ENCODE measurements around the gene DCC. TPM values are rescaled to one million over a fixed set of nuclear protein-coding genes. Genes with fewer than 3 reads are reported as not detected.

Gene DCC
- total RNA-seq, 2 experiments from 2014 or later = not detected

DNA sequence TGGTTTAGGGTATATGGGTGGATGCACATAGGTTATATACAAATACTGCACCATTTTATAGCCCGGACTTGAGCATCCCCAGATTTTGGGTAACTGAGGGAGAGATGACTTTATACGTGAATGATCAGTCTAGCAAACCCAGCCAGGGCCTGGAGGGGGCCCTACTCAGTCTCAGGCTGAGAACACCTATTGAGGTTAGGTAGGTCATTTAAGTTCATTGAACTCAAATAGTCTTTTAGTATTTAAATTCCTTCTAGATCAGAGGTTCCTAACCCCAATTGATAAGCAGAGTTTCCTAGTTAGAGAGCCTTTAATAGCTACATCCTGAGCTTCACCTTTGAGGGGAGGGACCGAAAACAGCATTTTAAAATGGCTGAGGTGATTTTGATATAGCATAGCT is 487.0 kb downstream of the DCC start:
- TF ChIP-seq, protein P1, sequence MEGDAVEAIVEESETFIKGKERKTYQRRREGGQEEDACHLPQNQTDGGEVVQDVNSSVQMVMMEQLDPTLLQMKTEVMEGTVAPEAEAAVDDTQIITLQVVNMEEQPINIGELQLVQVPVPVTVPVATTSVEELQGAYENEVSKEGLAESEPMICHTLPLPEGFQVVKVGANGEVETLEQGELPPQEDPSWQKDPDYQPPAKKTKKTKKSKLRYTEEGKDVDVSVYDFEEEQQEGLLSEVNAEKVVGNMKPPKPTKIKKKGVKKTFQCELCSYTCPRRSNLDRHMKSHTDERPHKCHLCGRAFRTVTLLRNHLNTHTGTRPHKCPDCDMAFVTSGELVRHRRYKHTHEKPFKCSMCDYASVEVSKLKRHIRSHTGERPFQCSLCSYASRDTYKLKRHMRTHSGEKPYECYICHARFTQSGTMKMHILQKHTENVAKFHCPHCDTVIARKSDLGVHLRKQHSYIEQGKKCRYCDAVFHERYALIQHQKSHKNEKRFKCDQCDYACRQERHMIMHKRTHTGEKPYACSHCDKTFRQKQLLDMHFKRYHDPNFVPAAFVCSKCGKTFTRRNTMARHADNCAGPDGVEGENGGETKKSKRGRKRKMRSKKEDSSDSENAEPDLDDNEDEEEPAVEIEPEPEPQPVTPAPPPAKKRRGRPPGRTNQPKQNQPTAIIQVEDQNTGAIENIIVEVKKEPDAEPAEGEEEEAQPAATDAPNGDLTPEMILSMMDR (IDR thresholded peaks at IDR 0.05) = no peak
- H3K9me3 ChIP-seq (ENCODE audit: control insufficient read depth in 1 of 2, insufficient read depth in 1 of 2, low read length in 2 of 2) = no peaks in the 10 kb centered on the region
- H3K27ac ChIP-seq (ENCODE audit: low read depth in 1 of 2, low read length in 2 of 2) = no peak overlapping the region
- ChIA-PET POLR2A (no interaction called here), CTCF (no interaction called here)
- Mint-ChIP-seq H3K27ac (no peak overlapping the region), H3K4me3 (no peak overlapping the region), H3K4me1 (ENCODE audit: low read depth) (no peaks in the 10 kb centered on the region), H3K9me3 (peaks cover 4% of the 10 kb centered on the region), H3K27me3 (no peaks in the 10 kb centered on the region), H3K36me3 (ENCODE audit: low read depth) (no peaks in the 10 kb centered on the region)
- intact Hi-C loops (cut with DNase I, micrococcal nuclease) = no loop called here
- no peaks in the 10 kb centered on the region for H3K36me3 ChIP-seq (ENCODE audit: insufficient read depth, low read length)
- DNase-seq = no peak
- H3K4me3 ChIP-seq (ENCODE audit: low read length) = no peak overlapping the region
- ATAC-seq (ENCODE audit: poor library complexity) = no peak
- no peaks in the 10 kb centered on the region for H3K27me3 ChIP-seq (ENCODE audit: control insufficient read depth in 1 of 2, insufficient read depth in 2 of 2, low read length in 2 of 2)
- no peaks in the 10 kb centered on the region for H3K4me1 ChIP-seq (ENCODE audit: insufficient read depth, low read length)

DNA sequence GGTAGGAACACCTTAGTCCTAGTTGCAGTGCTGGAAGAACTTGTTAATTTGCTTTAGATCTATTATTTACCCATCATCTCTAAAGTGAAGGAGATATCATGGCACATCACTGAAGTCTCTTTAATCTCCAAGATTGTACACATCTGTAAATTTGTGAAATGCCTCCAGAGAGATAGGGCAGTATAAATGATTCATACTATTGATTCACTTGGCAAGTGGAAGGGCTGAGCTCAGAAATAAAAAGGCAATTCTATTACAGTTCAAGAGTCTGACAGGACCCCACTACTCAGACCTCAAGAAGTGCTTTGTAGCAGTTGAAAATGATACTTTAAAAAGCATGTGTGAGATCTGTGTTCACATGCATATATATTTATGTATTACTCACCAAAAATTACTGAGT is 489.3 kb downstream of the DCC start:
- H3K4me1 Mint-ChIP-seq (ENCODE audit: low read depth) = no peaks in the 10 kb centered on the region
- no peaks in the 10 kb centered on the region for H3K4me1 ChIP-seq (ENCODE audit: insufficient read depth, low read length)
- no peaks in the 10 kb centered on the region for H3K27me3 Mint-ChIP-seq
- H3K36me3 ChIP-seq (ENCODE audit: insufficient read depth, low read length) = no peaks in the 10 kb centered on the region
- no peaks in the 10 kb centered on the region for H3K27me3 ChIP-seq (ENCODE audit: control insufficient read depth in 1 of 2, insufficient read depth in 2 of 2, low read length in 2 of 2)
- intact Hi-C loops (cut with DNase I, micrococcal nuclease) = no loop called here
- H3K27ac Mint-ChIP-seq = no peak overlapping the region
- ATAC-seq (ENCODE audit: poor library complexity) (no peak), DNase-seq (no peak)
- no peak overlapping the region for H3K27ac ChIP-seq (ENCODE audit: low read depth in 1 of 2, low read length in 2 of 2)
- ChIA-PET POLR2A (no interaction called here), CTCF (no interaction called here)
- TF ChIP-seq, protein P1 (IDR thresholded peaks at IDR 0.05) = no peak
- no peaks in the 10 kb centered on the region for H3K9me3 ChIP-seq (ENCODE audit: control insufficient read depth in 1 of 2, insufficient read depth in 1 of 2, low read length in 2 of 2)
- no peak overlapping the region for H3K4me3 Mint-ChIP-seq
- H3K4me3 ChIP-seq (ENCODE audit: low read length) = no peak overlapping the region
- no peaks in the 10 kb centered on the region for H3K36me3 Mint-ChIP-seq (ENCODE audit: low read depth)
- peaks cover 4% of the 10 kb centered on the region for H3K9me3 Mint-ChIP-seq

DNA sequence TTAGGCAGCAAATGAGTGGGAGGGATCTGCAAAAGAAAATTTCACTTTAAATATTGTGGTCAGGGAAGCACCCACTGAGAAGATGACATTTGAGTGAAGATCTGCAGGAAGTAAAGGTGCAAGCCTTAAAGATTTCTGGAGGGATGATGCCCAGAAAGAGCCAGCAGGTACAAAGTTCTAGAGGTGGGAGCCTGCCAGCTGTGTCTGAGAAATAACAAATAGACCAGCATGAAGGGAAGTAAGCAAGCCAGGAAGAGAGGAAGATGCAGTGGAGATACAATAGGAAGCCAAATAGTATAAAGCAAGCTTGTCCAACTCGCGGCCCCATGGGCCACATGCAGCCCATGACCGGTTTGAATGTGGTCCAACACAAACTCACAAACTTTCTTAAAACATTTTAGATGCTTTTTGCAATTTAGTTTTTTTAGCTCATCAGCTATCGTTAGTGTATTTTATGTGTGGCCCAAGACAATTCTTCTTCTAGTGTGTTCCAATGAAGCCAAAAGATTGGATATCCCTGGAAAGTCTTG is 489.9 kb downstream of the DCC start:
- ATAC-seq (ENCODE audit: poor library complexity) (no peak), DNase-seq (no peak)
- no peak overlapping the region for H3K4me3 ChIP-seq (ENCODE audit: low read length)
- H3K4me1 ChIP-seq (ENCODE audit: insufficient read depth, low read length) = no peaks in the 10 kb centered on the region
- Mint-ChIP-seq H3K36me3 (ENCODE audit: low read depth) (no peaks in the 10 kb centered on the region), H3K27ac (no peak overlapping the region), H3K27me3 (no peaks in the 10 kb centered on the region), H3K4me1 (ENCODE audit: low read depth) (no peaks in the 10 kb centered on the region), H3K4me3 (no peak overlapping the region), H3K9me3 (peaks cover 4% of the 10 kb centered on the region)
- H3K27me3 ChIP-seq (ENCODE audit: control insufficient read depth in 1 of 2, insufficient read depth in 2 of 2, low read length in 2 of 2) = no peaks in the 10 kb centered on the region
- ChIA-PET POLR2A (no interaction called here), CTCF (no interaction called here)
- TF ChIP-seq, protein P1 (IDR thresholded peaks at IDR 0.05) = no peak
- no peak overlapping the region for H3K27ac ChIP-seq (ENCODE audit: low read depth in 1 of 2, low read length in 2 of 2)
- no peaks in the 10 kb centered on the region for H3K9me3 ChIP-seq (ENCODE audit: control insufficient read depth in 1 of 2, insufficient read depth in 1 of 2, low read length in 2 of 2)
- intact Hi-C loops (cut with DNase I, micrococcal nuclease) = no loop called here
- no peaks in the 10 kb centered on the region for H3K36me3 ChIP-seq (ENCODE audit: insufficient read depth, low read length)
